Ureter (tissue), 1 donor: ENCODE measurements around the gene PPP6R2. TPM values are rescaled to one million over a fixed set of nuclear protein-coding genes. Genes with fewer than 3 reads are reported as not detected.
"Not testable (repeated sequence)": the region's sequence is repeated elsewhere in the genome, so short reads cannot be mapped to it uniquely, and the experiment has no call there.

Experiments
- DNase-seq: peaks from one replicate; pipeline ENCODE4 v3.0.0-alpha.2; 2020; ENCODE audit warnings: low spot score
- total RNA-seq: library from RNA; stranded (reverse); gene quantifications from one replicate; pipeline ENCODE4 v1.2.4, GENCODE V29; 2023
- donor health status: DM: yes; HTN: yes; CAD: no.

The PPP6R2 gene
- total RNA-seq, 1 donor from 2014 or later: 63.5 TPM

GRCh38 chr22:50317178-50317577 is 25.9 kb upstream of the PPP6R2 start:
- DNase-seq: no peak

DNA sequence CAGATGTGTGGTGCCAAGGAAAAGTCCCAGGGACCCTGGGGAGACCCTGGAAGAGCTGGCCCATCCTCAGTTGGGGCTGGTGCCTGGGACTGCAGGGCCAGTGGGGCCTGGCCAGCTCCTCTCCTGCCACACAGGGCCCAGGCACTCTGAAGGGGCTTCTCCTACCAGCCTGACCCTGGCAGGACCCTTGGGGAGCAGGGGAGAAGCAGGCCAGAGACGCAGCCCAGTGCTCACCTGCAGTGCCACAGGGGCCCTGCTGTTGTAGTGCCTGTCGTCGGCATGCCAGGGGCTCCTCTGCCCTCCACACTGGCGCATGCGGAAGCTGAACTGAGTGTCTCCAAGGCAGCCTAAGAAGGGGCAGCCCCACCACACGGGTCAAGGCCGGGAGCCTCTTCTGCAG is 25.5 kb upstream of the PPP6R2 start:
- no peak for DNase-seq

GRCh38 chr22:50318356-50318697 is 24.8 kb upstream of the PPP6R2 start:
- DNase-seq: no peak

DNA sequence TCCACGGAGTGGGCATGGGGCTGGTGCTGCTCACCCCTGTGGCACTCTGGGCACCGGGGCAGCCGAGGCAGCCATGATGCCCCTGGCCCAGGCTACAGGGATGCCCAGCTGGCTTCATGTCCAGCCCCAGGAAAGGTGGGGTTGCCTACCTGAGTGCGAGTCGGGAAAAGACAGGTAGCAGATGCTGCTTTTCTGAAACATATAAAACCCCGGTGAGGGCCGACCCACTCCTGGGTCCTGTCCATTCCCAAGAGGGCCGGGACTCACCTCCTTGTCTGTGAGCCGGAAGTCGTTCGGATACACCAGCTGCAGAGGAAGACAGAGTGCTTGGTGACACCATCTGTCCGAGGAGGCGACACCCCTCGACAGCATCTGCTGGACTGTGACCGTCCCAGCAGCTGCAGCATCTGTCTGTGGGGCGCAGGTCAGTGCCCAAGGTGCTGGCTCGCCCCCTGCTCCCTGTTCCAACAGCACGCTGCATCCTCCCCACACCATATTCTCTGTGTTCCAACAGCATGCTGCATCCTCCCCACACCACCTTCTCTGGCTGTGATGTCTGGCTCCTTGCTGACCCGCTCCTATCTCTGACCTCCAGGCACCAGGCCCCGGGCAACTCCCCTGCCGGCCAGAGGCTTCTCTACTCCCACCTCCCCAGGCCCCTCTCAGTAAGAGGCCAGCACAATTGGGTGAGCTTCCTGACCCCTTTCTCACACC is 24.3 kb upstream of the PPP6R2 start:
- no peak for DNase-seq

DNA sequence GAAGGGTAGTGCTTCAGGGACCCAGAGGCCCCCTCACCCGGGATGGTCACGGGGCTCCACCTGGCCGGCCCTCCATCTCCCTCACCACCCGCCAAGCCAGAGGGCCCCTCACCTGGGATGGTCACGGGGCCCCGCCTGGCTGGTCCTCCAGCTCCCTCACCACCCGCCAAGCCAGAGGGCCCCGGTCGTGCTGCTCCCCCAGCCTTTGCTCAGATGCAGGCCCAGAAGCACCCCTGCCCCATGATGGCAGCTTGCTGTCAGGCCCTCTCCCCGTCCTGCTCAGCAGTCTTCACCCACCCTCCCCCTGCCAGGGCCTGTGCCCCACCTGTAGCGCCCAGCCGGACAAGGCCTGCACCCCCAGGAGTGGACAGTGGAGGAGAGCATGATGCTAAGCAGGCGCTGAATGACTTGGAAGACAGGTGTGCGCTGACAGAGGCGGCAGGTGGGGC is 23.6 kb upstream of the PPP6R2 start:
- DNase-seq: no peak

DNA sequence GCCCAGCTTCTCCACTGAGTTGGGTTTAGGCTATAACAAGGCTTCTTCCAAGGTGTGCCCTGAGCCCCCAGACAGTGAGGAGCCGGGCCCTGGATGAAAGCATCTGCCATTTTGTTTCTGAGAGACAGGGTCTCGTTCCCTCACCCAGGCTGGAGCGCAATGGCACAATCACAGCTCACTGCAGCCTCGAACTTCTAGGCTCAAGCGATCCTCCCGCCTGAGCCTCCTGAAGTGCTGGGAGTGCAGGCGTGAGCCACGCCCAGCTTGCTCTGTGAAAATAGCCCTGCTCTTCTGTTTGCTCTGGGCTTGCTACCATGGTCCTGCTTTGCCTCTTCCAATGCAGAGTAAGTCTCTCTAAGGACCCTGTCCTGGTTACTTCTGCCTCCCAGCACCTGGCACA is 23.0 kb upstream of the PPP6R2 start:
- no peak for DNase-seq

DNA sequence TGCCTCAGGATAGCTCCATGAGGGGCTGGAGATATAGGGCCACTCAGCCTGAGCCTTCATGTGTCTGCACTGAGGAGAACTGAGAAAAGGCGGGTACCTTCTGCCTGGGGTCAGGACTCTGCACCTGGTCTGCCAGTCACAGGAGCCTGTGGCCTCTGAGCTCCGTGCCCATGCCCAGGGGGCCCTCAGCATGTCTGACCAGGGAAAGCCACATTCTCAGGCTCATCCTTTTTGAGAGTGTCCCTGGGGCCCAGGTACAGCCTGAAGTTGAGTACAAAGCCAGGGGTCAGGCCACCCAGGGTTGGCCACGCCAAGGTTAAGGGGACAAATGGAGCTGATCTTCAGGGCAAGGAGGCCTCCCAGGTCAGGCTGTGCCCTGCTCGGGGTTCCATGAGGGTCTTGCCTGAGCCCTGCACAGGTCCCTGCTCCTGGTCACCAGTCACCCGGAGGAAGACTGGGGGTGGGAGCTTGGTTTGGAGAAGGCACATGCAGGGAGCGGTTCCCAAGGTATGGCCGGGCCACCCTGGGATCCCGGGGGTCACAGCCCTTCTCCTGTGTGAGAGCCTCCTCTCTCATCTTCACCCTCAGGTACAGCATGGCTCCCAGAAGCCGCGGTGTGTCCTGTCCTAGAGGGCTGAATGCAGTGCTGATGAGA is 22.3 kb upstream of the PPP6R2 start:
- DNase-seq: no peak

GRCh38 chr22:50322382-50323104 is 20.6 kb upstream of the PPP6R2 start:
- DNase-seq: not testable (repeated sequence)

GRCh38 chr22:50323900-50324299 is 19.2 kb upstream of the PPP6R2 start:
- no peak for DNase-seq

DNA sequence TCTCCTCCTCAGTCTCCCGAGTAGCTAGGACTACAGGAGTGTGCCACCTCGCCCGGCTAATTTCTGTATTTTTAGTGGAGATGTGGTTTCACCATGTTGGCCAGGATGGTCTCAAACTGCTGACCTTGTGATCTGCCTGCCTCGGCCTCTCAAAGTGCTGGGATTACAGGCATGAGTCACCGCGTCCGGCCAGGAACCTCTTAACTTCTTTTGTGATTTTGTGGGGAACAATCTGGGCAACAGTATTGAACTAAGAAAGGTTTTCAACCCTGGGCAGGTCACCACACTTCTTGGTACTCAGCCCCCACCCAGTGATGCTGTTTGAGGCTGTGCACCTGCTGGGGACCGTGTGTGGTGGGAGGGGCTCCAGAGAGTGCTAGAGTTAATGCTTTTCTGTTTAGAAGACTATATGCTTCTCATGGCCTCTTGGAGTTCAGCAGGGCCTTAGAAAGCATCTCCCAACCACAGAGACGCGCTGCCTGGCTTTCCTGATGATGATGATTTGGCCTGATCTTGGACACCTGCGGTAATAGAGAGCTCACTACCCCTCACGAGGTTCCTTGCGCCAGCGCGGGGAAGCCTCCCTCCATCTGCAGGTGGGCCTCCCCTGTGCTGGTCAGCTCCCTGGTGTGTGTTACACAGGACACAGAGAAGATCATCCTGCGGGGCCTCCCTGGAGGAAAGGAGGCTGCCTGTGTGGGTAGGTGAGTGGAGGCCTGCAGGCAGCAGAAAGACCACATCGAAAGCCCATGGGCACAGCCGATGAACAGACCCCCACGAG is 17.5 kb upstream of the PPP6R2 start:
- no peak for DNase-seq

DNA sequence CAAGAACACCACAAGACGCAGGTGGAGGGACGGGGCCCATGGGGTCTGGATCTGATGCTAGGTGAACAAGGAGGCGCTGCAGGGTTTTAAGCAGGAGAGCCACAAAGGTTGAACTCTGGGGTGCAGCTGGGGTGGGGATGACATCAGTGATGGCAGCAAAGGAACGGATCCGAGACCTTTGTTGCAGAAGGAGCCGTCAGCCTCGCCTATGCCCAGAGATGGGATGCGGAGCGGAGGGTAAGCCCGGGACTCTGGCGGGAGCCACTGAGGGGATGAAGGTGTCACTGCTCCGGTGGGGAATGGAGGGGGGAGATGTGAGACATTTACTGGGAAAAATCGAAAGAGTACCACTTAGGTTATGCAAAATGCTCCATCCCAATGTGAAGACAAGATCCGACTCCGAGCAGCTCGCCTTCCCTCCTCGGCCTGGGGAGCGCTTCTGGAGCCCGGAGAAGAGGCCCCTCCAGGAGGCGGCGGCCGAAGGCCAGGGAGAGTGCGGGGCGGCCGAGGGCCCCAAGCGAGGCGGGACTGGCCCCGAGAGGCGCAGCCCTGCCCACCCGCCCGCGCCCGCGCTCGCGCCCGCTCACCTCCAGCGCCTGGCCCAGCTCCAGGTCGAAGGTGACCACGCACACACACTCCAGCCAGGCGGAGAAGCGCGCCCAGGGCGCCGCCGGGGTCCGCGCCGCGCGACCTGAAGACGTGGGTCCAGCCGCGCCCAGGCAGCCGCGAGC is 16.7 kb upstream of the PPP6R2 start:
- no peak for DNase-seq

DNA sequence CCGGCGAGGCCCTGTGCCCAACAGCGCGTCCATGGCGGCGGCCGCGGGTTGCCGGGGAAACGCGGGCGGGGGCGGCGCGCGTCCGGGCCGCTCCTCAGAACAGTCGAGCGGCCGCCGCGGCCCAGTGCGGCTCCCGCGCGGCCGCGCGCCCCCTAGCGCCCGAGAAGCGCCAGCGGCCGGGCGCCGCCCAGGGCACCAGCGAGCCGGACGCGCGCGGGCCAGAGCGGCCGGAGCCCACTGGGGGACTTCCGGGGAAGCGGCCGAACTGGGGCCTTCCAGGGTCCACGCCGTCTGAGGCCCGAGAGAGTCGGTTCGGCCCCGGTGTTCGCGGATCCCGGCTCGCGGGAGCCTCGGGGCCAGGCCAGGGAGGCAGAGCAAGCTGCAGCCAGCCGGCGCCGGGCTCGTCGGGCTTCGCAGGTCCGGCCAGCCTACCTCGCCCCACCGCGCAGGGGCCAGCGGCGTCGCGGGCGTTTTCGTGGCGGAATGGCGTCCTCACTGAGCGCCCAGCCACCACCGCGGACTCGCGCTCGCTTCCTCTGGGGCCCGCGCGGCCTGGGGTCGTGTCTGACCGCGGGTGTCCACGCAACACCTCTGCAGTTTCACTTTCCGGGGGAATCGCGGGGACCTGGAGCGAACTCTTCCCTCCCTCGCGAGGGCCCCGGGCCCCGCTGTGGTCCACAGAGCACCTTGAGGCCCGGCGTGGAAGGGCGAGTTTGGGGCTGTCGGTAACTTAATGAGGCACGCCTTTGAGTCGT is 16.0 kb upstream of the PPP6R2 start, which contains the start of gene DENND6B:
DENND6B (minus strand) TSS at position 57 of the 755 bp plus-strand sequence; CDS start at position 33, 24 bp downstream.
- peak; percentile 78 for DNase-seq

DNA sequence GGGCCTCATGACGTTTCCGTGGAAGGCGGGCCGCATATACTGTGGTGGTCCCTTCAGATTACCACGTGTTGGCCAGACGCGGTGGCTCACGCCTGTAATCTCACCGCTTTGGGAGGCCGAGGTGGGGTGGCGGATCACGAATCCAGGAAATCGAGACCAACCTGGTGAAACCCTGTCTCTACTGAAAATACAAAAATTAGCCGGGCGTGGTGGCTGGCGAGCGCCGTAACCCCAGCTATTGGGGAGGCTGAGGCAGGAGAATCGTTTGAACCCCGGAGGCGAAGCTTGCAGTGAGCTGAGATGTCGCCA is 15.5 kb upstream of the PPP6R2 start:
- DNase-seq: no peak

DNA sequence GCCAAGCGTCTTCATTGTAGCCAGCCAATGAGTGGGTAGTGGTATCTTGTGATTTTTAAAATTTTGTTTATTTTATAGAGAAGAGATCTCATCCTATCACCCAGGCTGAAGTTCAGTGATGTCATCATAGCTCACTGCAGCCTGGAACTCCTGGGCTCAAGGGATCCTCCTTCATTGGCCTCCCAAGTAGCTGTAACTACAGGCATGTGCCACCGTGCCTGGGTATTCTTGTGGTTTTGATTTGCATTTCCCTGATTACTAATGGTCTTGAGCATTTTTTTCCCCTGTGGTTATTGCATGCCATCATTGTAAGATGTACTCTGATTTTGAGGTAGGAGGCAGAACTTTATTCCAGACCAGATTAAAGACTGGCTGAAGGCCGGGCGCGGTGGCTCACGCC is 13.9 kb upstream of the PPP6R2 start:
- DNase-seq: no peak

GRCh38 chr22:50334433-50334832 is 8.7 kb upstream of the PPP6R2 start:
- not testable (repeated sequence) for DNase-seq

- DNase-seq: no peak
Measured at GRCh38 chr22:50337262-50338041, 5.7 kb upstream of the PPP6R2 start.

GRCh38 chr22:50338042-50338573 is 5.0 kb upstream of the PPP6R2 start:
- DNase-seq: no peak

- no peak for DNase-seq
Measured at GRCh38 chr22:50338860-50339462, 4.2 kb upstream of the PPP6R2 start.
